ENCODE results near the gene INSYN2A.
A peak's percentile ranks its signal among the peaks of the same experiment; 100 is the strongest.

INSYN2A gene

GRCh38 chr10:127151541-127151940, 44.9 kb downstream of the INSYN2A start:
- no peak for TF ChIP-seq CTCF (IDR thresholded peaks at IDR 0.05; ENCODE audit: low read depth, low read length)

GRCh38 chr10:127150136-127150535, 46.3 kb downstream of the INSYN2A start:
- peak in 1 of 2 donors; percentile 73 for DNase-seq (ENCODE audit: low read depth in 2 of 2)
- TF ChIP-seq CTCF (IDR thresholded peaks at IDR 0.05; ENCODE audit: low read depth, low read length) = no peak
- H3K4me3 ChIP-seq (replicated peaks in 1 of 2; ENCODE audit: low read depth in 2 of 2, low read length in 2 of 2) = no peak overlapping the region

More at GRCh38 chr10:127151541-127151940, 44.9 kb downstream of the INSYN2A start:
- peak in 1 of 2 donors; percentile 41 for DNase-seq (ENCODE audit: low read depth in 2 of 2)
- no peak overlapping the region for H3K4me3 ChIP-seq (replicated peaks in 1 of 2; ENCODE audit: low read depth in 2 of 2, low read length in 2 of 2)

- H3K4me3 ChIP-seq (replicated peaks in 1 of 2; ENCODE audit: low read depth in 2 of 2, low read length in 2 of 2) = no peak overlapping the region
- no peak for DNase-seq (ENCODE audit: low read depth in 2 of 2)
- TF ChIP-seq CTCF (IDR thresholded peaks at IDR 0.05; ENCODE audit: low read depth, low read length) = no peak
Observed at GRCh38 chr10:127149501-127150081, 46.8 kb downstream of the INSYN2A start.

GRCh38 chr10:127148933-127149220, 47.5 kb downstream of the INSYN2A start:
- TF ChIP-seq CTCF (IDR thresholded peaks at IDR 0.05; ENCODE audit: low read depth, low read length) = no peak
- H3K4me3 ChIP-seq (replicated peaks in 1 of 2; ENCODE audit: low read depth in 2 of 2, low read length in 2 of 2) = peak overlapping the region in 1 of 2 donors; percentile 9
- peak; percentile 53 to 90 for DNase-seq (ENCODE audit: low read depth in 2 of 2)

- peak overlapping the region in 1 of 2 donors; percentile 2 for H3K4me3 ChIP-seq (replicated peaks in 1 of 2; ENCODE audit: low read depth in 2 of 2, low read length in 2 of 2)
- TF ChIP-seq CTCF (IDR thresholded peaks at IDR 0.05; ENCODE audit: low read depth, low read length) = no peak
Observed at GRCh38 chr10:127148066-127148932, 48.1 kb downstream of the INSYN2A start.

GRCh38 chr10:127146661-127147060, 49.7 kb downstream of the INSYN2A start:
- H3K4me3 ChIP-seq (replicated peaks in 1 of 2; ENCODE audit: low read depth in 2 of 2, low read length in 2 of 2) = no peak overlapping the region
- no peak for TF ChIP-seq CTCF (IDR thresholded peaks at IDR 0.05; ENCODE audit: low read depth, low read length)
- no peak for DNase-seq (ENCODE audit: low read depth in 2 of 2)

More at GRCh38 chr10:127148066-127148932, 48.1 kb downstream of the INSYN2A start:
- peak; percentile 70 to 94 for DNase-seq (ENCODE audit: low read depth in 2 of 2)

All from cardiac fibroblast (primary cell).